NCI-H345 (cell line): ENCODE data around the gene SDC1.

ENCODE experiments used
- DNase-seq: peaks from one replicate; lab custom pipeline; 2025; lab: John Stamatoyannopoulos, UW

Gene SDC1

GRCh38 chr2:20169796-20170703 lies 54.9 kb downstream of the SDC1 start:
- no peak for DNase-seq

GRCh38 chr2:20168727-20169696 lies 55.9 kb downstream of the SDC1 start:
- DNase-seq, result no peak

- no peak for DNase-seq
Observed at GRCh38 chr2:20168048-20168726, 56.7 kb downstream of the SDC1 start.

GRCh38 chr2:20167356-20167755 lies 57.6 kb downstream of the SDC1 start:
- no peak for DNase-seq

GRCh38 chr2:20165677-20166509 lies 59.0 kb downstream of the SDC1 start:
- no peak for DNase-seq

GRCh38 chr2:20164734-20165478 lies 60.0 kb downstream of the SDC1 start:
- no peak for DNase-seq

- DNase-seq, result peak; percentile 29
Observed at GRCh38 chr2:20164061-20164733, 60.7 kb downstream of the SDC1 start.

- no peak for DNase-seq
Observed at GRCh38 chr2:20159411-20160070, 65.4 kb downstream of the SDC1 start.

- DNase-seq, result peak; percentile 38
Observed at GRCh38 chr2:20157193-20157891, 67.6 kb downstream of the SDC1 start.

- DNase-seq, result no peak
Observed at GRCh38 chr2:20156836-20157192, 68.1 kb downstream of the SDC1 start.

GRCh38 chr2:20156076-20156759 lies 68.7 kb downstream of the SDC1 start:
- no peak for DNase-seq

- DNase-seq, result no peak
Observed at GRCh38 chr2:20153131-20153851, 71.6 kb downstream of the SDC1 start.

- no peak for DNase-seq
Observed at GRCh38 chr2:20150806-20151571, 73.9 kb downstream of the SDC1 start.
